ENCODE results near the gene NEURL3. TPM values are rescaled to one million over a fixed set of nuclear protein-coding genes. Genes with fewer than 3 reads are reported as not detected.
A peak's percentile ranks its signal among the peaks of the same experiment; 100 is the strongest.

The NEURL3 gene
- total RNA-seq, 4 donors from 2014 or later: not detected

GRCh38 chr2:96531872-96532505 is 26.8 kb upstream of the NEURL3 start:
- no peaks in the 10 kb centered on the region for H3K27me3 ChIP-seq
- 0 to 2% methylated on average over 1 to 9 of the region's 23 CpGs for WGBS, 2 donors (ENCODE audit: low coverage in 1 of 2)
- H3K36me3 ChIP-seq: no peaks in the 10 kb centered on the region
- peak overlapping the region; percentile 21 to 48 for H3K4me3 ChIP-seq
- ATAC-seq: peak; percentile 74
- H3K9me3 ChIP-seq: no peaks in the 10 kb centered on the region
- TF ChIP-seq CTCF (IDR thresholded peaks at IDR 0.05) (no peak), POLR2AphosphoS5 (IDR thresholded peaks at IDR 0.05) (peak; percentile 98), EP300 (IDR thresholded peaks at IDR 0.05) (peak; percentile 5), POLR2A (IDR thresholded peaks at IDR 0.05) (peak in 1 of 2 donors; percentile 44)
- H3K27ac ChIP-seq: peak overlapping the region; percentile 95 to 100 (median 98)
- H3K4me1 ChIP-seq: peaks cover 10 to 95% (median 55%) of the 10 kb centered on the region in 3 donors

DNA sequence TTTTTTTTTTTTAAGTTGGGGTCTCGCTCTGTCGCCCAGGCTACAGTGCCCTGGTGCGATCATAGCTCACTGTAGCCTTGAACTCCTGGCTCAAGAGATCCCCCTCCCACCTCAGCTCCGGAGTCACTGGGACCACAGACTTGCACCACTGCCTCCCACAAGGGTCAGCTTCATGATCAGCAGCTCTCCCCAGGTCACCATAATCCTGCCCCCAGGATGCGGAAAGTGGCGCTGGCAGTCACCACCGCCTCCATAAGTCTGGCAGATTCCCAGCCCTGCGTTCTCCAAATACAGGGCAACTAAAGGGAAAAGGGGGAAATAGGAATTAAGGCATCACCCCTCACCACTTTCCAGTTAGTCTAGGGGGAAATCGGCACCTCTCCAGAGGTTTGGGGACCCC is 26.2 kb upstream of the NEURL3 start:
- TF ChIP-seq POLR2A (IDR thresholded peaks at IDR 0.05) (no peak), CTCF (IDR thresholded peaks at IDR 0.05) (no peak)
- WGBS, 2 donors (ENCODE audit: low coverage in 1 of 2): 66% methylated on average over 4 of the region's 9 CpGs; no CpG with 5 or more reads in 1 of the 2 donors
- Histone ChIP-seq H3K27ac (peak overlapping the region; percentile 95 to 100 (median 98)), H3K36me3 (no peaks in the 10 kb centered on the region), H3K4me1 (peaks cover 10 to 100% (median 55%) of the 10 kb centered on the region in 3 donors), H3K9me3 (no peaks in the 10 kb centered on the region), H3K4me3 (peak overlapping the region in 1 of 2 donors; percentile 48), H3K27me3 (no peaks in the 10 kb centered on the region)
- ATAC-seq: no peak

DNA sequence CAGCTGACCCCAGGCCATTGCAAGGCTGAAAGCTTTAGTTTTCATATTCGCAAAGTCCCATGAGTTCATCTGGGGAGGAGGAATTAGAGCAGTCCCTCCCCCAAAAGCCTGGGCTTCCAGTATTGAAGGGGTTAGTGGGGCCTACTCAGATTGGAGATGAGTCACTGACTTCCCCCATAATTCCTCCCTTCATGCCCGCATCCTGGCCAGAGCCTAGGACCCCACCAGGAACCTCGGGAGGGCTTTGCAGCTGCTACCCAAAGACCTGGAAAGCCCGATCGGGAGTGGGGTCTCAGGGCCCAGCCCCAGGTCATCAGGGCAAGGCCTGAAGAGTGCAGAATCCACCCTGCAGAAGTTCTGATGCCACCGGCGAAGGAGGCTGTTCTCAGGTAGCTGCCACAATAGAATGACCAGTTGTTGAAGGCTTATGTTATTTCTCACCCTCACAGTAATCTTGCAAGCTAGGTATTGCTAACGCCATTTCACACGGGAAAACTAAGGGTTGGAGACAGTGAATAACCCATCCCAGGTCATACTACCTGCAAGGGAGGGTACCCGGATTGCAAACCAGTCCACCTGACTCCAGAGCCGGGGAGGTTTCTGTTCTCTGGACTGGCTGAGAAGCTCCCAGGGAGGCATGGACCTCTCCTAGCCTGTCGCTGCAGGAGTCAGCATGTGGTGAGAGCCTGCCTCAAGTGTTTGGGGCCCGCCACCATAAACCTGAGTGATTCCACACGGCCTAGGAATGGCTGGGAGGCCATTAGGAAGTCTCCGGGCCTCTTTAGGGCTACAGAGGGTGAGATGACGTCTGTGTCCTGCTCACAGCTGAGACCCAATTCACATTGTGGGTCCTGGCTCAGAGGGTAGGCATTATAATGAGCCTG is 25.6 kb upstream of the NEURL3 start:
- TF ChIP-seq CTCF (IDR thresholded peaks at IDR 0.05) (no peak), EP300 (IDR thresholded peaks at IDR 0.05) (no peak), POLR2A (IDR thresholded peaks at IDR 0.05) (no peak), POLR2AphosphoS5 (IDR thresholded peaks at IDR 0.05) (no peak)
- H3K4me1 ChIP-seq: peaks cover 10 to 94% (median 51%) of the 10 kb centered on the region in 3 donors
- WGBS, 2 donors (ENCODE audit: low coverage in 1 of 2): 70 to 88% methylated on average over 7 to 10 of the region's 16 CpGs

DNA sequence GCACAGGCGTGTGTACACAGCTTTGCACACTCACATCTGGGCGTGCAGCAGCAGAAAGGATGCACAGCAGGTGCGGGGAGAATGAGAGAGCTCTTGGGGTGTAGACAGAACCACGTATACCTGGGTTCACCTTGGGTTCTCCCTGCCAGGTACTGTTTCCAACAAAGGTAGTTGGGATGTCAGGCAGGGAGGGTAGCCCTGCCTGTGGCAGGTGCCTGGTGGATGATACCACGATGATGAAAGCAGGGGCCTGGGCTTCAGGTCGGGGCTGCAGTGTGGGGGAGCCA is 24.9 kb upstream of the NEURL3 start:
- H3K4me1 ChIP-seq: peaks cover 10 to 87% (median 46%) of the 10 kb centered on the region in 3 donors
- H3K36me3 ChIP-seq: no peaks in the 10 kb centered on the region
- H3K9me3 ChIP-seq: no peaks in the 10 kb centered on the region
- ATAC-seq: no peak
- H3K4me3 ChIP-seq: no peak overlapping the region
- peak overlapping the region in 3 of 4 donors; percentile 95 to 100 (median 100) for H3K27ac ChIP-seq
- WGBS, 2 donors (ENCODE audit: low coverage in 1 of 2): 90% methylated on average over 4 of the region's 6 CpGs; no CpG with 5 or more reads in 1 of the 2 donors
- no peaks in the 10 kb centered on the region for H3K27me3 ChIP-seq
- TF ChIP-seq EP300 (IDR thresholded peaks at IDR 0.05): no peak
- no peak for TF ChIP-seq POLR2A (IDR thresholded peaks at IDR 0.05)
- TF ChIP-seq CTCF (IDR thresholded peaks at IDR 0.05): no peak
- no peak for TF ChIP-seq POLR2AphosphoS5 (IDR thresholded peaks at IDR 0.05)

More for the DNA sequence above, 25.6 kb upstream of the NEURL3 start:
- H3K4me3 ChIP-seq: no peak overlapping the region
- H3K27ac ChIP-seq: peak overlapping the region in 3 of 4 donors; percentile 95 to 100 (median 100)
- no peaks in the 10 kb centered on the region for H3K27me3 ChIP-seq
- no peaks in the 10 kb centered on the region for H3K9me3 ChIP-seq
- ATAC-seq: no peak
- no peaks in the 10 kb centered on the region for H3K36me3 ChIP-seq

All from gastroesophageal sphincter (tissue), 4 donors.